AG10803 (cell line): ENCODE results near the gene EML5.

ENCODE experiments used
- DNase-seq: peaks from one replicate; pipeline ENCODE4 v3.0.0; 2010; ENCODE audit warnings: low read depth
- H3K4me3 ChIP-seq: 2 replicates; pipeline ENCODE4 v1.5.1; 2011; ENCODE audit warnings: mild to moderate bottlenecking, low read length, control low read depth
- TF ChIP-seq, protein P1 (sequence below): conservative IDR thresholded peaks from 2 replicates; pipeline ENCODE4 v1.5.1; 2011; ENCODE audit warnings: mild to moderate bottlenecking, low read length, control low read depth, inconsistent platforms

Gene EML5

GRCh38 chr14:88729159-88729558 lies 63.6 kb downstream of the EML5 start:
- TF ChIP-seq, protein P1, sequence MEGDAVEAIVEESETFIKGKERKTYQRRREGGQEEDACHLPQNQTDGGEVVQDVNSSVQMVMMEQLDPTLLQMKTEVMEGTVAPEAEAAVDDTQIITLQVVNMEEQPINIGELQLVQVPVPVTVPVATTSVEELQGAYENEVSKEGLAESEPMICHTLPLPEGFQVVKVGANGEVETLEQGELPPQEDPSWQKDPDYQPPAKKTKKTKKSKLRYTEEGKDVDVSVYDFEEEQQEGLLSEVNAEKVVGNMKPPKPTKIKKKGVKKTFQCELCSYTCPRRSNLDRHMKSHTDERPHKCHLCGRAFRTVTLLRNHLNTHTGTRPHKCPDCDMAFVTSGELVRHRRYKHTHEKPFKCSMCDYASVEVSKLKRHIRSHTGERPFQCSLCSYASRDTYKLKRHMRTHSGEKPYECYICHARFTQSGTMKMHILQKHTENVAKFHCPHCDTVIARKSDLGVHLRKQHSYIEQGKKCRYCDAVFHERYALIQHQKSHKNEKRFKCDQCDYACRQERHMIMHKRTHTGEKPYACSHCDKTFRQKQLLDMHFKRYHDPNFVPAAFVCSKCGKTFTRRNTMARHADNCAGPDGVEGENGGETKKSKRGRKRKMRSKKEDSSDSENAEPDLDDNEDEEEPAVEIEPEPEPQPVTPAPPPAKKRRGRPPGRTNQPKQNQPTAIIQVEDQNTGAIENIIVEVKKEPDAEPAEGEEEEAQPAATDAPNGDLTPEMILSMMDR = peak; percentile 38
- H3K4me3 ChIP-seq = no peak overlapping the region
- DNase-seq = no peak

GRCh38 chr14:88727057-88727456 lies 65.7 kb downstream of the EML5 start:
- DNase-seq = no peak
- H3K4me3 ChIP-seq = no peak overlapping the region
- TF ChIP-seq, protein P1 = no peak

DNA sequence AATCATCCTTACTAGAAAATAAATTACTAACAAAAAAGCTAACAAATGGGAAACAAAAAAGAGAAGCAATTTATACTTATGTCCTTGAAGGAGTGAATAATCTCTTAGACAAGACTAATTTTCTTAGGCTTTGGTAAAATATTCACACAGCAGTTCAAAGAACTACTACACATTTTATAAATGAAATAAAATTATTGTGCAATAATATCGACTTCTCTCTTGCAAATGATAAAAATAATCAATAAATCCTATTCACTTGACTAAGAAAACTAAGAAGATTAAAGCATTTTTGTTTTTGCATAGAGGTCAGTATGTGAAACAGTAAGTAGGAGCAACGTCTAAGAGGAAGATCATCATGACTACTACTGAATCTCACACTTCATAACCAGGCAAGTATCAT lies 82.0 kb downstream of the EML5 start:
- no peak for DNase-seq
- TF ChIP-seq, protein P1 = no peak
- no peak overlapping the region for H3K4me3 ChIP-seq

GRCh38 chr14:88707088-88707487 lies 85.7 kb downstream of the EML5 start:
- no peak overlapping the region for H3K4me3 ChIP-seq
- DNase-seq = no peak
- TF ChIP-seq, protein P1 = no peak

GRCh38 chr14:88706425-88706824 lies 86.3 kb downstream of the EML5 start:
- no peak overlapping the region for H3K4me3 ChIP-seq
- peak; percentile 6 for DNase-seq
- TF ChIP-seq, protein P1 = no peak

- no peak overlapping the region for H3K4me3 ChIP-seq
- no peak for DNase-seq
- TF ChIP-seq, protein P1 = no peak
Measured at GRCh38 chr14:88698651-88699050, 94.1 kb downstream of the EML5 start.

DNA sequence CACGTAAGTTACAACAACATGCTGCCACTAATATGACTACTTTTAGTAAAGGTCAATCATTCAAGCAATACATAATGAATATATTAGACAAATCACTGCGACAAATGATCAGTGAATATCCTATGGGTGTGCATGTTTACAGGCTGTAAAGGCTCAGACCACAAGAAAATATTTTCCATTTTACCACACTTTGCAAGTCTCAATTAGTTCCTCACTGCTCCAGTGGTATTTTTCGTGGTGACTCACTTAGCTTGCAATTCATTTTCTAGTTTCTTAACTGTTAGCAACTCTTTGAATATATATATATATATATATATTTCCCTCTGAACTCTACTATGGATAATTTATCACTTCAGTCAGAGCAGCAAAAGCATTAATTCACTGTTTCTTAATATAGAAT lies 96.9 kb downstream of the EML5 start:
- TF ChIP-seq, protein P1 = no peak
- DNase-seq = peak; percentile 25
- no peak overlapping the region for H3K4me3 ChIP-seq
